H54 (cell line): ENCODE data around the gene CSRP1.
"Not testable (repeated sequence)": the region's sequence is repeated elsewhere in the genome, so short reads cannot be mapped to it uniquely, and the experiment has no call there.

ENCODE experiments used
- DNase-seq: peaks from one replicate; pipeline ENCODE4 v3.0.0; 2011; ENCODE audit warnings: low spot score, mixed read lengths; ENCODE audit not compliant: insufficient read length
- FAIRE-seq: peaks from 3 replicates; lab custom pipeline; 2011; peaks lifted over from hg19 to GRCh38; lab: Jason Lieb, UNC
- POLR2A ChIP-seq: IDR thresholded peaks from 2 replicates; pipeline ENCODE4 v1.6.1; 2011; ENCODE audit warnings: low read depth, mild to moderate bottlenecking, low read length

The CSRP1 gene

GRCh38 chr1:201475915-201476669 is 30.8 kb downstream of the CSRP1 start:
- FAIRE-seq, result no peak
- no peak for DNase-seq
- no peak for TF ChIP-seq POLR2A

- no peak for FAIRE-seq
- DNase-seq, result no peak
- TF ChIP-seq POLR2A, result no peak
These were observed 31.8 kb downstream of the CSRP1 start for GRCh38 chr1:201475130-201475529.

- TF ChIP-seq POLR2A, result no peak
- DNase-seq (no peak), FAIRE-seq (no peak)
These were observed 33.6 kb downstream of the CSRP1 start for GRCh38 chr1:201473296-201473695.

GRCh38 chr1:201472321-201472720 is 34.6 kb downstream of the CSRP1 start:
- not testable (repeated sequence) for FAIRE-seq

GRCh38 chr1:201471772-201472171 is 35.2 kb downstream of the CSRP1 start:
- DNase-seq, result peak; percentile 69
- TF ChIP-seq POLR2A, result no peak
- FAIRE-seq, result no peak

More at GRCh38 chr1:201472321-201472720, 34.6 kb downstream of the CSRP1 start:
- DNase-seq, result not testable (repeated sequence)

- FAIRE-seq (no peak), DNase-seq (no peak)
- TF ChIP-seq POLR2A, result no peak
These were observed 36.3 kb downstream of the CSRP1 start for GRCh38 chr1:201470581-201470980.

- no peak for FAIRE-seq
- TF ChIP-seq POLR2A, result no peak
- DNase-seq, result no peak
These were observed 37.3 kb downstream of the CSRP1 start for GRCh38 chr1:201469645-201470074.

GRCh38 chr1:201468844-201469644 is 37.9 kb downstream of the CSRP1 start, which contains the start of gene PHLDA3:
Gene PHLDA3, minus strand, starts transcription at chr1:201469188. Its CDS starts 402 bp downstream, at chr1:201468786.
- TF ChIP-seq POLR2A, result peak; percentile 97
- no peak for FAIRE-seq
- peak; percentile 82 for DNase-seq

GRCh38 chr1:201468501-201468843 is 38.5 kb downstream of the CSRP1 start:
- FAIRE-seq, result no peak
- DNase-seq, result no peak
- no peak for TF ChIP-seq POLR2A

GRCh38 chr1:201466492-201466891 is 40.4 kb downstream of the CSRP1 start:
- DNase-seq (no peak), FAIRE-seq (no peak)
- TF ChIP-seq POLR2A, result no peak

- DNase-seq (no peak), FAIRE-seq (no peak)
- no peak for TF ChIP-seq POLR2A
These were observed 41.1 kb downstream of the CSRP1 start for GRCh38 chr1:201465698-201466290.

- no peak for TF ChIP-seq POLR2A
- DNase-seq (no peak), FAIRE-seq (no peak)
These were observed 43.8 kb downstream of the CSRP1 start for GRCh38 chr1:201463071-201463552.

- DNase-seq, result peak; percentile 91
- peak; percentile 39; the same call in 1 of the 2 replicates for TF ChIP-seq POLR2A
- FAIRE-seq, result no peak
These were observed 45.1 kb downstream of the CSRP1 start for GRCh38 chr1:201461645-201462441.
